GM23338 (cell line): ENCODE data around the gene FLRT2.

Experiments used
- CTCF ChIP-seq, 2 experiments: fragments of 200-600 bp in 1 of 2; sonication (generic) in 1 of 2; conservative IDR thresholded peaks; 2 replicates each; pipeline versions ENCODE4 v1.5.1 to v1.6.1; 2016 to 2017; ENCODE audit warnings: antibody characterized with exemption in 2 of 2, low read depth in 2 of 2, mild to moderate bottlenecking in 2 of 2, moderate library complexity in 1 of 2
- ETS1 ChIP-seq: IDR thresholded peaks from 2 replicates; pipeline ENCODE4 v1.6.1; 2016; ENCODE audit warnings: antibody characterized with exemption
- POLR2AphosphoS5 ChIP-seq: IDR thresholded peaks from 2 replicates; pipeline ENCODE4 v1.6.1; 2016; ENCODE audit warnings: antibody characterized with exemption, low read depth
- TF ChIP-seq, protein P1 (sequence below): IDR thresholded peaks from one replicate; pipeline ENCODE4 v1.6.1; 2018; ENCODE audit warnings: antibody characterized with exemption; ENCODE audit not compliant: unreplicated experiment

DNA sequence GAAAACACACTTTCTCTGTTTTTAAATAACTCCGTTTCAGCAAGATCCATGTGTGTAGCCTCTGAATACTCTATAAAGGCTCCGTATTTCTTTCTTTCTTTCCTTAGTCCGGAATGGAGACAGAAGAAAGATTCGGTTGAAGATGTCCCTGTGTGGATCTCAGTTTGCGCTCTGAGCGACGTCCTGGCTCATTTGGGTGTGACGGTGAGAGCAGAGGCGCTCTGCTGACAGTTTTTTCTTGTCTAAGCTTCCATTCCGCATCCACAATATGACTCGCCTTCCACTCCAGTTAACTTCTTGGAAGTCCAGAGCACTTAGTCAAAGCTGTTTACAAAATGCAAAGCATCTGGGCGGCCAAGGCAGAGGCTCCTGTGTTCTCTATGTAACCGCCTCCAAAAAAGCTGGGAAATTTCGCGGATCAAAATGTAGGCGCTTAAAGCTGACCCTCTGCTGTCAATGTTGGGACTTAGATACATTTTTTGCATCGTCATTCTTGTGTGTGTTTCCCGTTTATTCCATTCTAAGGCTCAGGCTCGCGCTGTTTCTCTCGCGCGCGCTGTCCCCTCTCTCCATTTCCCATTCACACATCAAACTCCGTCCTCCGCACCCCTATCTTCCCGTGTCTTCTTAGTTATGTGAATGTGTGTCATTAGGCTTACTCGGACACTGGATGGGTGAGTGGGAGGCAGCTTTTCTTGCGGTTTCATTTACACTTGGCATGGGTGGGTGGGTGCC is 880 bp upstream of the FLRT2 start:
- TF ChIP-seq CTCF (conservative IDR thresholded peaks at IDR 0.05; ENCODE audit: low read depth in 2 of 2), result no peak
- no peak for TF ChIP-seq ETS1
- no peak for TF ChIP-seq POLR2AphosphoS5
- TF ChIP-seq, protein P1, sequence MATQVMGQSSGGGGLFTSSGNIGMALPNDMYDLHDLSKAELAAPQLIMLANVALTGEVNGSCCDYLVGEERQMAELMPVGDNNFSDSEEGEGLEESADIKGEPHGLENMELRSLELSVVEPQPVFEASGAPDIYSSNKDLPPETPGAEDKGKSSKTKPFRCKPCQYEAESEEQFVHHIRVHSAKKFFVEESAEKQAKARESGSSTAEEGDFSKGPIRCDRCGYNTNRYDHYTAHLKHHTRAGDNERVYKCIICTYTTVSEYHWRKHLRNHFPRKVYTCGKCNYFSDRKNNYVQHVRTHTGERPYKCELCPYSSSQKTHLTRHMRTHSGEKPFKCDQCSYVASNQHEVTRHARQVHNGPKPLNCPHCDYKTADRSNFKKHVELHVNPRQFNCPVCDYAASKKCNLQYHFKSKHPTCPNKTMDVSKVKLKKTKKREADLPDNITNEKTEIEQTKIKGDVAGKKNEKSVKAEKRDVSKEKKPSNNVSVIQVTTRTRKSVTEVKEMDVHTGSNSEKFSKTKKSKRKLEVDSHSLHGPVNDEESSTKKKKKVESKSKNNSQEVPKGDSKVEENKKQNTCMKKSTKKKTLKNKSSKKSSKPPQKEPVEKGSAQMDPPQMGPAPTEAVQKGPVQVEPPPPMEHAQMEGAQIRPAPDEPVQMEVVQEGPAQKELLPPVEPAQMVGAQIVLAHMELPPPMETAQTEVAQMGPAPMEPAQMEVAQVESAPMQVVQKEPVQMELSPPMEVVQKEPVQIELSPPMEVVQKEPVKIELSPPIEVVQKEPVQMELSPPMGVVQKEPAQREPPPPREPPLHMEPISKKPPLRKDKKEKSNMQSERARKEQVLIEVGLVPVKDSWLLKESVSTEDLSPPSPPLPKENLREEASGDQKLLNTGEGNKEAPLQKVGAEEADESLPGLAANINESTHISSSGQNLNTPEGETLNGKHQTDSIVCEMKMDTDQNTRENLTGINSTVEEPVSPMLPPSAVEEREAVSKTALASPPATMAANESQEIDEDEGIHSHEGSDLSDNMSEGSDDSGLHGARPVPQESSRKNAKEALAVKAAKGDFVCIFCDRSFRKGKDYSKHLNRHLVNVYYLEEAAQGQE, result no peak
